ENCODE data around the gene NPC2. TPM values are rescaled to one million over a fixed set of nuclear protein-coding genes. Genes with fewer than 3 reads are reported as not detected.

Gene NPC2
- total RNA-seq, 2 experiments from 2014 or later, result 65.1 to 66.5 TPM

DNA sequence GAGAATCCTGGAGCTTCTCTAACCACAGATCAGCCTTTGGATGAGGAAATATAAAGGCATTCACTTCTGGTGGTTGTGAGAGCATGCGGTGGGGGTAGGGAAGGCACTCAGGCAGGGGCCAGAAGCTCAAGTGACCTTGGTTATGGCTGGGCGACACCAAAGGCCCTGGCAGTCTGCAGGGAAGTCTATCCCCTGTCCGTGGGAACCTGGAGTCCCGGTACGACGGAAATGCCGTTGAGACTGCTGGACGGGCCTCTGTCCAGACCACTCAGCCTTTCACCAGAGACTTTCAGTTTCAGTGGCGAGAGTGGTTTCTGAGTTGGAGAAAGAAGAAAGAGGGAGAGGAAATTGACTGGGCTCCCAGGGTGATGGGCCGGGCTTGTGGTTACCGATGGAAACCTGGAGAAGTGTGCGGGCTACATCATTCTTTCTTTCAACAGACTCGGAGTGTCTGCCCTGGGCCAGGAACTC is 21.4 kb upstream of the NPC2 start:
- Mint-ChIP-seq H3K9me3 (no peaks in the 10 kb centered on the region), H3K4me3 (no peak overlapping the region), H3K4me1 (peaks cover 9% of the 10 kb centered on the region), H3K36me3 (ENCODE audit: low read depth) (no peaks in the 10 kb centered on the region), H3K27me3 (peaks cover 35% of the 10 kb centered on the region), H3K27ac (no peak overlapping the region)
- DNase-seq, result no peak
- CTCF ChIA-PET, result no interaction called here
- POLR2A ChIA-PET, result interaction anchor here (1.0 kb wide), 1 partner anchor 21 kb away, joined by 3 read pairs; the partner anchor contains the start of genes ISCA2 and NPC2

DNA sequence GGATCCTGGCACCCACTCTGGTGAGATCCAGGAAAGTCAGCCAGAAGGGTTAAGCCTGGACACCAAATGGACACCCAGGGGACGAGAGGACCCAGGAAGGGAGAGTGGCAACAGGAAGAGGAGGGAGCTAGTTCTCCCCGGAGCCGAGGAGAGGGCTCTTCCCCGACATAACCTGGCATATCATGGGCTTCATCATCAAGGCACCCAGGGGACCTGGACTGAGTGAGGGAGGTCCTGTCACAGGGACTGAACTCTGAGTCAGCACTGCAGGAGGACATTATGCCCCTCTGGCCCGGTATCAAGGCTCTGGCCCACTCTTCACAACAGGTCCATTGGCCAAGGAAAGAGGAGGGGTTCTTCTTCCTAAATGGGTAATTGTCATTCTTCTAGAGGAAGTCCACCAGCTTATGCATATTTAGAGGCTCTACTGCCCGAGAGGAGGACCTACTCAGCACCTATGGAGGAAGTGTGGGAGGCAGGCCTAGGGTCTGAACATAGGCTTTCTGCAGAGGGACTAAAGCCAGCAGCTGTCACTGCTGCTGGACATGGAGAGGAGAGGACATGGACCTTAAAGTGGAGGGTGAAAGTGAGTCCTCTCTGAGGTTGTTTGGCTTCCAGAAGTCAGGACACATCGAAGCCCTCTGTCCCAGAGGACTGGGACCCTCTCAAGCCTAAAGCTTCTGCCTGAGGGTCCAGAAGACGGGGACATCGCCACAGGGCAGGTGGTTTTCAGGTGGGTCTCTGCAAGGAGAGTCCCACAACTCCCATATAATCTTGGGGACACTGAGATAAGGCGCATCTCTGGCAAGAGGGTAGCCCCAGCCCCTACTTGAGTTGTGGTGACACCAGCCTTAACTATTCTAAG is 19.1 kb upstream of the NPC2 start:
- DNase-seq, result no peak
- peaks cover 25% of the 10 kb centered on the region for H3K27me3 Mint-ChIP-seq
- CTCF ChIA-PET, result no interaction called here
- POLR2A ChIA-PET, result no interaction called here
- no peak overlapping the region for H3K27ac Mint-ChIP-seq
- no peaks in the 10 kb centered on the region for H3K36me3 Mint-ChIP-seq (ENCODE audit: low read depth)
- no peaks in the 10 kb centered on the region for H3K9me3 Mint-ChIP-seq
- H3K4me1 Mint-ChIP-seq, result peaks cover 9% of the 10 kb centered on the region
- no peak overlapping the region for H3K4me3 Mint-ChIP-seq

DNA sequence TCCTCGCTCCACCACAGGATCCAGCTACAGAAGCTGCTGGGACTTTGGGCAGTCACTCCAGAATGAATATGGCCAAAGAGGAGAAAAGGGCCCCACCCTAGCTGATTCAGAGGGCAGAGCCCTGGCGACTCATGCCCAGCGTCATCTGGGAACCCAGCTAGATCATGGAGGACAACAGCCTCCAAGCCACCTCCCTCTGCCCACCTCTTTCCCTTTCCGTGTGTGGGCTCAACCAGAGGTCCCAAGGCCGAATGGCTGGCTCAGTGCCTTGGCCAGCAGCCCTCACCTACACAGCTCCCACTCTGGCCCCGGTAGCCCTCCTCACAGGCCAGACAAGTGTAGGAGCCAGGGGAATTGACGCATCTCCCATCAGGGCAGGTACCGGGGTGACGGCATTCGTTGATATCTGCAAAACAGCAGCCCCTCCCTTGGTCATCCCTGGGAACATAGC is 17.9 kb upstream of the NPC2 start:
- Mint-ChIP-seq H3K4me3 (no peak overlapping the region), H3K27ac (no peak overlapping the region)
- POLR2A ChIA-PET, result no interaction called here

DNA sequence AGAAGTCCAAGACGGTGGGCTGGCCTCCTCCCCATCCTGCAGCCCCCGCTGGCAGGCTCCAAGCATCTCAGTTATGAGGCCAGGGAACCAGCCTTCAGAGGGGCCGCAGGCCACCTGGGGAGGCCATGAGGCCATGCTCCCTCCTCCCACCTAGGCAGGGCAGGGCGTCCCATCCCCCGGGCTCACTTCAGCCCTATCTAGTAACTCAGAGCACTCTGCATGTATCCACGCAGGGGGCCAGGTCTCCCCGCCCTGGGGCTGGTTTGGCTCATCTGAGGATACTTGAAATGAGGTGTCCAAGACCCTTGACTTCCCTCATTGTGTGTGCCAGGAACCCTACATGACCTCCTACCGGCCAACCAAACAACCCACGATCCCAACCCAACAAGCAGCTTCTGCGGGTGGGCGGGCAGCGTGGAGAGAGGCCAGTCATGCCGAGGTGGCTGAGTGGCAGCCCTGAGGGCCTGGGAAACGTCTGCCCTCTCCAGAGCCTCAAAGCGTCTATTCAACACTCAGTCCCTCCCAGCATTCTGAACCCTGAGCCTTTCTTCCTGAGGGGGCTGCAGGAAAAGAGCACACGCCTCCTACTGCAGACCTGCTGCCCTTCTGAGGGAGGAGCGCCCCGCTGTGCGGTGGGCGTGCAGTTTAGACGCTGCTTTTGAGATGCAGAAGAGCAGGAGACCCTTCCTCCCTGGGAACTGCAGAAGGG is 17.3 kb upstream of the NPC2 start:
- Mint-ChIP-seq H3K27me3 (peaks cover 18% of the 10 kb centered on the region), H3K36me3 (ENCODE audit: low read depth) (no peaks in the 10 kb centered on the region), H3K4me1 (peaks cover 9% of the 10 kb centered on the region), H3K9me3 (no peaks in the 10 kb centered on the region), H3K4me3 (no peak overlapping the region), H3K27ac (no peak overlapping the region)
- ChIA-PET CTCF (no interaction called here), POLR2A (no interaction called here)
- DNase-seq, result no peak

More for the DNA sequence above, 17.9 kb upstream of the NPC2 start:
- no peak for DNase-seq
- CTCF ChIA-PET, result no interaction called here
- Mint-ChIP-seq H3K9me3 (no peaks in the 10 kb centered on the region), H3K36me3 (ENCODE audit: low read depth) (no peaks in the 10 kb centered on the region), H3K27me3 (peaks cover 22% of the 10 kb centered on the region), H3K4me1 (peaks cover 9% of the 10 kb centered on the region)

DNA sequence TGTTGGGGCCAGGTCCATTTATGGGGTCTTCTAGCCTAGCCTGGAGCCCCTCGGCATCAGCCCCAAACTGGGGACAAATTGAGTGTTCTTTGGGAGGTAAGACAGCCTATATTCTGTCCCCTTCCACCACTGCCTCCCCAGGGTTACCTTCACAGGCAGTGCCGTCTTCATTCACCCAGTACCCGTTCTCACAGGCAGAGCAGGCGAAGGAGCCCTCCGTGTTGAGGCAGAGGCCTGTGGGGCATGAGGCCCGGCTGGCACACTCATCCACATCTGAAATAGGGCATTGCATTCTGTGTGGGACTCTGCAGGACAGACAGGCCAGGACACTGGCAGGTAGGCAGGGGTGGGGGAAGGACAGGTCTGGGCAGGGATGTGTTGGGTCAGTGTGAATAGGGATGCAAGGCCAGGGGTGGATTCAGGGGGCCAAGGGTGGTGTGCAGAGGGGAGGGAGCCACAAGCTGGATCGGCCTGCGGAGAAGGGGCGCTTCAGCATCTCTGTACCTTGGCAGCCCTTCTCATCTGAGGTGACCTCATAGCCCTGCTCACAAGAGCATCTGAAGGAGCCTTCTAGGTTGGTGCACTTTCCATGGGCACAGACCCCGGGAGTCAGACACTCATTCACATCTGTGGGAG is 16.6 kb upstream of the NPC2 start:
- H3K36me3 Mint-ChIP-seq (ENCODE audit: low read depth), result no peaks in the 10 kb centered on the region
- H3K4me3 Mint-ChIP-seq, result no peak overlapping the region
- CTCF ChIA-PET, result no interaction called here
- H3K9me3 Mint-ChIP-seq, result no peaks in the 10 kb centered on the region
- peaks cover 6% of the 10 kb centered on the region for H3K4me1 Mint-ChIP-seq
- no peak for DNase-seq
- POLR2A ChIA-PET, result no interaction called here
- no peak overlapping the region for H3K27ac Mint-ChIP-seq
- peaks cover 17% of the 10 kb centered on the region for H3K27me3 Mint-ChIP-seq

DNA sequence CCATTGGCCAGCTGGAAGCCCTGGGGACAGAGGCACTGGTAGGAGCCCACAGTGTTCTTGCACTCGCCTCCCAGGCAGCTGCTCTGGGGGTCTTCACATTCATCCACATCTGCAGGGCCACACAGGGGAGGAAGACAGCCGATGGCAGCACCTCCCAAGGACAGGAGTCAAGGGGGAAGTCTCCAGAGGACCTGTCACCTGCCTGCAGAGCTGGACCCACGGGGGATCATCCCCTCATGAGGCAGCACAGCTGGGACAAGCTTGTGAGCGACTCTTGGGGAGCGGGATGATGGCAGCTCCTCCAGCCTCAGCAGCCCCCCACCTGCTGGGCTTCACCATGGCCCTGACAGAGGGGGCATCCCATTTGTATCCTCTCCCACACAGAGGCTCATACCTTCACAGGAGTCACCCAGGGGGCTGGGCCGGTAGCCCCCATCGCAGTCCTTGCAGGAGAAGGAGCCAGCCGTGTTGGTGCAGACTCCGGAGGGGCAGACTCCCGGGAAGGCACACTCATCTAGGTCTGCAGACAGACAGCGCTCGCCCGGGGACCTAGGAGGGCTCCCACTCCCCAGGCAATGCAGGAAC is 15.8 kb upstream of the NPC2 start:
- Mint-ChIP-seq H3K27me3 (peaks cover 14% of the 10 kb centered on the region), H3K9me3 (no peaks in the 10 kb centered on the region), H3K4me3 (no peak overlapping the region), H3K36me3 (ENCODE audit: low read depth) (no peaks in the 10 kb centered on the region), H3K27ac (no peak overlapping the region), H3K4me1 (peaks cover 1% of the 10 kb centered on the region)
- ChIA-PET POLR2A (no interaction called here), CTCF (no interaction called here)
- DNase-seq, result no peak

DNA sequence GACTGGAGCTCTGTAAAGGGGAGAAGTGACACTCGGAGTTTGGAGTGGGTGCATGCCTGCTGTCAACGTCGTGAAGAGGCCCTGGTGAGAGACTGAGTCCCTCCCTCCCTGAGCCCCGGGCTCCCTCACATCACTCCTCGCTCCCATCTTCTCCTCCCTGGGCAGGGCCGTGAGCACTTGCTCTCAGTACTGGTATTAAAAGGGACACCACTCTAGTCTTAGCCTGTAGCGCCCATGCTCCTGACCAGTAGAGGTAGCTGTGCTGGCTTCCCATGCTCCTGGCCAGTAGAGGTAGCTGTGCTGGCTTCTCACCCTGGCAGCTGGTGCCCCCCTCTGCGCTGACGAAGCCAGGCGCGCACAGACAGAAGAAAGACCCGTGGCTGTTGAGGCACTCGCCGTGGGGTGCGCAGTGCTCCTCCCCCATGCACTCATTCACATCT is 15.2 kb upstream of the NPC2 start:
- H3K4me1 Mint-ChIP-seq, result no peaks in the 10 kb centered on the region
- H3K4me3 Mint-ChIP-seq, result no peak overlapping the region
- DNase-seq, result no peak
- POLR2A ChIA-PET, result interaction anchor here (1.2 kb wide), 1 partner anchor 15 kb away, joined by 3 read pairs; the partner anchor contains the start of genes ISCA2 and NPC2
- H3K36me3 Mint-ChIP-seq (ENCODE audit: low read depth), result no peaks in the 10 kb centered on the region
- CTCF ChIA-PET, result interaction anchor here (0.9 kb wide), 1 partner anchor 18 kb away, joined by 3 read pairs; no protein-coding TSS in a partner anchor
- H3K27me3 Mint-ChIP-seq, result peaks cover 11% of the 10 kb centered on the region
- H3K27ac Mint-ChIP-seq, result no peak overlapping the region
- no peaks in the 10 kb centered on the region for H3K9me3 Mint-ChIP-seq

DNA sequence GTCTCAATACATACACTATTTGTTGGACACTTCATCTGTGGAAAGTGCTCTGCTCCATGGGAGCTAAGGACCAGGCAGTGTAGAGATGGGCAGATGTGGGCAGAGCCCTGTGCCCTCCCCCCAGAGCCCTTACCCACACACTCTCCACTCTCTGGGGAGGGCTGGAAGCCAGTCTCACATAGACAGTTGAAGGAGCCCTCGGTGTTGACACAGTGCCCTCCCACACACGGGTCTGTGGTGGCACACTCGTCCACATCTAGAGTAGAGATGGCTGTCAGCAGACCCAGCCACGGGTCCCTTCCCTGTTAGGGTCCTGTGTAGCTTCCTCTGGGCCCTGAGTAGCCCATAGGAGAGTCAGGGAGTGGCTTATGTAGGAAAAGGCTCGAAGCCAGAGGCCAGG is 14.7 kb upstream of the NPC2 start:
- H3K4me1 Mint-ChIP-seq, result no peaks in the 10 kb centered on the region
- peaks cover 9% of the 10 kb centered on the region for H3K27me3 Mint-ChIP-seq
- no peak overlapping the region for H3K4me3 Mint-ChIP-seq
- H3K36me3 Mint-ChIP-seq (ENCODE audit: low read depth), result no peaks in the 10 kb centered on the region
- POLR2A ChIA-PET, result interaction anchor here (1.2 kb wide), 1 partner anchor 14 kb away, joined by 3 read pairs; the partner anchor contains the start of genes ISCA2 and NPC2
- DNase-seq, result no peak
- no peaks in the 10 kb centered on the region for H3K9me3 Mint-ChIP-seq
- no peak overlapping the region for H3K27ac Mint-ChIP-seq
- CTCF ChIA-PET, result interaction anchor here (0.9 kb wide), 1 partner anchor 17 kb away, joined by 3 read pairs; no protein-coding TSS in a partner anchor

DNA sequence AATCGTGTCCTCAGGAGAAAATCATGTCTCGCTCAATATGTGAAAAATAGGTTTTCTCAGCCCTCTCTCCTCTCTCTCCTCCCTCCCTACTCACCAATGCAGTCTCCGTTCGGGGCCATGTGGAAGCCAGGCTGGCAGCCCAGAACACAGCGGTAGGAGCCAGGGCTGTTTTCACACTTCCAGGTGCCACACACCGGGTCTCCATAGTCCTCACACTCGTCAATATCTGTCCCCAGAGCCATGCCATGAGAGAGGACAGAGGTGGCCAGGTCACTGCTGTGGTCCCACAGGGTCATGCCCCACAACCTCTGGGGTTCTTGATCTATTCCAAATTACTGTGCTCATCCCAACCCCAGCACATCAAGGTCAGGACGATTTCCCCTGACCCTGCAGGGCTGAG is 14.0 kb upstream of the NPC2 start:
- DNase-seq, result no peak
- ChIA-PET CTCF (no interaction called here), POLR2A (interaction anchor here (1.2 kb wide), 1 partner anchor 14 kb away, joined by 3 read pairs; the partner anchor contains the start of genes ISCA2 and NPC2)
- no peaks in the 10 kb centered on the region for H3K36me3 Mint-ChIP-seq (ENCODE audit: low read depth)
- H3K4me3 Mint-ChIP-seq, result no peak overlapping the region
- H3K27ac Mint-ChIP-seq, result no peak overlapping the region
- H3K27me3 Mint-ChIP-seq, result peaks cover 6% of the 10 kb centered on the region
- H3K9me3 Mint-ChIP-seq, result no peaks in the 10 kb centered on the region
- H3K4me1 Mint-ChIP-seq, result no peaks in the 10 kb centered on the region

DNA sequence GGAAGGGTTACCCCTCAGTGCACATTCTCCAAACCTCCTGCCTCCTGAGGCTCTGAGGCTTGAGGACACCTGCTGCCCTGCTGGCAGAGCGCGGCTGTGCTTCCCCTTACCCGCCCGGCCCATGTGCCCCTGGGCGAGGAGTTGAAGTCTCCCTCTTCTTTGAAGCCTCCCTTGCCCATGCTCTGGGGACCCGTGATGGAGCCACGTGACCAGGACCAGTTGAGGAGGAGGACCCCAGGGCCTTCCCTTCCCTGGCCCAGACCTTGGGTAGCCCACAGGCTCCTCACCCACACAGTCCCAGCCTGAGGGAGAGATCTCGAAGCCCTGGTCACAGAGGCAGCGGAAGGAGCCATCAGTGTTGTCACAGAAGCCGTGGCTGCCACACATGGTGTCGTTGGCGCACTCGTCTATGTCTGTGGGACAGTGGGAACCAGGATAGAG is 13.3 kb upstream of the NPC2 start:
- H3K4me3 Mint-ChIP-seq, result no peak overlapping the region
- ChIA-PET CTCF (no interaction called here), POLR2A (no interaction called here)
- H3K9me3 Mint-ChIP-seq, result no peaks in the 10 kb centered on the region
- peaks cover 6% of the 10 kb centered on the region for H3K27me3 Mint-ChIP-seq
- H3K27ac Mint-ChIP-seq, result no peak overlapping the region
- no peaks in the 10 kb centered on the region for H3K4me1 Mint-ChIP-seq
- DNase-seq, result no peak
- no peaks in the 10 kb centered on the region for H3K36me3 Mint-ChIP-seq (ENCODE audit: low read depth)

DNA sequence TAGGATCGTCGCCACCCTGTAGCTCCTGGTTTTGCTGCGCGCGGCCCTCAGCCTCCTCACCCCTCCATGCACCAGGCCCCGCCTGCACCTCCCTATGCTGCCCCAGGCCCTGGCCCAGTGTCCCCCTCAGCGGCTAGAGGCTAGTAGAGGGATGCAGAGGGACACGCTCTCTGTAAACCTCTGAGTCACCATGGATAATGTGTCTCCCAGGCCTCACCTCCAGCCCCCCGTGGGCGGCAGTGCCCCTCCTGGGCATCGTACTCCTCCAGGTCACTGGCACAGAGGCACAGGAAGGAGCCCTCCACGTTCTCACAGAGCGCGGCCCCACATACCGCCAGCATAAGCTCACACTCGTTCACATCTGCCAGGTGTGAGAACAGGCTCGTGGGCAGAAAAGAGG is 12.7 kb upstream of the NPC2 start:
- CTCF ChIA-PET, result interaction anchor here (0.6 kb wide), 1 partner anchor 21 kb away, joined by 3 read pairs; no protein-coding TSS in a partner anchor
- Mint-ChIP-seq H3K9me3 (no peaks in the 10 kb centered on the region), H3K36me3 (ENCODE audit: low read depth) (no peaks in the 10 kb centered on the region), H3K4me1 (no peaks in the 10 kb centered on the region), H3K4me3 (no peak overlapping the region), H3K27me3 (peaks cover 6% of the 10 kb centered on the region), H3K27ac (no peak overlapping the region)
- DNase-seq, result no peak
- POLR2A ChIA-PET, result no interaction called here

DNA sequence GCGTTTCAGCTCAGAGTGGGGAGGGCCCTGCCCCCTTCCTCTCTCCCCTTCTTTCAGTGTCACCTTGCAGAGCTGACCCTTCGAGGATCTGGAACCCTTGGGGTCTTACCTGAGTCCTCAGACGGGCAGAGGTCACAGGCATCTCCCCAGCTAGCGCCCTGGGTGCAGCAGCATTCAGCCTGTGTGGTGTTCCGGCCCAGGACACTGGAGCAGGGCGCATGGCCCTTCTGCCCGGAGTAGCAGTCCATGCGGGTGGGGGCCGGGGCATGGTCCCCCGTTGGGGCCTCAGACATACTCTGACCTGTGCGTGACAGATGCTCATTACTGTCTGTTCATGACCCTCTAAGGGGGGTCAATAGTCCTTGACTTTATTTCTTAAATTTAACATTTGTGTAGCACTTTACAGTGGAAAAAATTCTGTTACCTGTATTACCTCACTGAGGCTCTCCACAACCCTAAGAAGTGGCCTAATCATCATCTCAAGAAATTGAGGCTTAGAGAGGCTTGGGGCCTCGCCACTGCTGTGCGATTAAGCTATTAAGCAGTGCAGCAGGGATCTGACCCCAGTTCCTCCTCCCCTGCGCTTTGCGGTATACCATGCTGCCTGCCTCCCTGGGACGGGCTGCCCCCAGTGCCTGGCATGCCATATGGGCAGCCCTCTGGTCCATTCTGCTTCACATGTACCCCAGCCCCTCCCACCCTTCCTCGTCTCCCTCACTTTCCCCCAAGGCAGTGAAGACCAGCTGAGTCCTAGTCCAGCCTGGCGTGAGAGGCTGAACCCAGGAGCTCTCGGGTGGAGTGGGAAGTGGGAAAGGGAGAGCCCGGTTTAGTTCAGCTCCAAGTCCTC is 12.0 kb upstream of the NPC2 start:
- CTCF ChIA-PET, result interaction anchor here (0.6 kb wide), 1 partner anchor 20 kb away, joined by 3 read pairs; no protein-coding TSS in a partner anchor
- H3K27me3 Mint-ChIP-seq, result peaks cover 6% of the 10 kb centered on the region

More for the DNA sequence above, 12.0 kb upstream of the NPC2 start:
- Mint-ChIP-seq H3K4me3 (no peak overlapping the region), H3K4me1 (no peaks in the 10 kb centered on the region), H3K27ac (no peak overlapping the region), H3K36me3 (ENCODE audit: low read depth) (no peaks in the 10 kb centered on the region), H3K9me3 (no peaks in the 10 kb centered on the region)
- no peak for DNase-seq
- POLR2A ChIA-PET, result no interaction called here
